NCI-H774 (cell line): ENCODE measurements around the gene HIBADH.

ENCODE experiments used
- DNase-seq: peaks from one replicate; lab custom pipeline; 2025; lab: John Stamatoyannopoulos, UW

The HIBADH gene

GRCh38 chr7:27491534-27491933, 171.1 kb downstream of the HIBADH start:
- DNase-seq, result no peak

GRCh38 chr7:27487509-27487908, 175.2 kb downstream of the HIBADH start:
- no peak for DNase-seq

GRCh38 chr7:27484451-27484850, 178.2 kb downstream of the HIBADH start:
- no peak for DNase-seq

GRCh38 chr7:27482219-27482618, 180.5 kb downstream of the HIBADH start:
- no peak for DNase-seq

GRCh38 chr7:27478556-27478955, 184.1 kb downstream of the HIBADH start:
- DNase-seq, result no peak

- no peak for DNase-seq
Observed at GRCh38 chr7:27478084-27478483, 184.6 kb downstream of the HIBADH start.

GRCh38 chr7:27476493-27476892, 186.2 kb downstream of the HIBADH start:
- DNase-seq, result no peak
